T47D (cell line): ENCODE measurements around the gene MAP3K7.

Experiments
- DNase-seq, 2 experiments: peaks; one replicate each; pipeline versions ENCODE4 v3.0.0 to v3.0.0-alpha.2; 2011 to 2012; ENCODE audit warnings: low read depth in 1 of 2, low spot score in 1 of 2
- JUND ChIP-seq: IDR thresholded peaks from 2 replicates; pipeline ENCODE4 v1.6.1; 2012; ENCODE audit warnings: low read depth
- in situ Hi-C: cut with HindIII; loops from 2 replicates; pipeline ENCODE4 v1.10.0; 2016; ENCODE audit warnings: low sequenced_read_pairs, low pct_unique_long_range_greater_than_20kb

MAP3K7 gene

DNA sequence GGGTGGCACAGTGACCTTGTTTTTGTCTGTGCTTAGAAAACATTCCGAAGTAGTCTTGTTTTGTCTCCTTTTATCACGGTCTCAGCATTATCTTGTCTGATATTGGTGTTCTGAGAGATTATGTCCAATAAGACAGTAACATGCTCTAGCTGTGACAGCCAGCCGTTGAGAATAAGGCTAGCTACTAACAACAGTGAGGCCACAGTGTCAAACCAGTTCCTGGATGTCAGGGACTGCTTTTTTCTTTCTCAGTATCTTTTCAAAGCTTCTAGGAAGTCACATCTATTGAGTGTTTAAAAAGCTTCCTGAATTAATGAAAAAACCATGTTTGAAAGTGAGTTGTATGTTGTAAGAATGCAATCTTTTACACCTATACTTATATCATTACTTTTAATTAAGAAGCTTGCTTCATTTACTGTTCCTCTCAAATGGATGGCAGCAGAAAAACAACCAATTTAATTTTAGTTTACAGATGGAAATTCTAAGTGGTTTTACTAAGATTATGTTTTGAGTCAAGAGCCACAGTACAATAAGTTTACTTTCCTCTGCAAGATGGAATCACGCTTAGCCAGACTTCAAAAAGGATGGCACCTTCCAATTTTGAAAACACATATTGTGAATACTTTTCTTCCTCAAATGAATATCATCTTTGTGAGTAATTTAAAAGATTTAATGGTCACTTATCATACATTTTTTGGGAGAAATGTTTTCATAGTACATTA, 53.1 kb downstream of the MAP3K7 start:
- in situ Hi-C loops: no loop called here
- DNase-seq: no peak
- no peak for TF ChIP-seq JUND

DNA sequence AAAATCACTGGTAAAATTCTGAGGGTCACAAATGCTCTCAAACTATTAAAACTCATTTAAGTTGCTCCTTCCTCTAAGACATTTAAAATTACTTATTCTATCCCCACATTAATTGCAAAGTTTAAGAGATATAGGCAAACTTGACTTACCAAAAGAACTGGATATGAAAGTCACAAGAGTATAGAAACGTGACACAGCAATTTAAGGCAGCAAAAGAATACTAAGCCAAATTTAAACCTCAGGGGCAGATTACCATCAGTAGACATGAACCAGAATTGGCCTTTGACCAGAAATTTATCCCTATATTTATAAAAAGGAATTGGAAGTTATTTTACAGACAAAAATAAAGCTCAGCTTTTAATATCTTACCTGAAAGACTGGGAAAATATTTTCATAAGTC, 56.0 kb downstream of the MAP3K7 start:
- no peak for DNase-seq
- TF ChIP-seq JUND: no peak
- in situ Hi-C loops: no loop called here

DNA sequence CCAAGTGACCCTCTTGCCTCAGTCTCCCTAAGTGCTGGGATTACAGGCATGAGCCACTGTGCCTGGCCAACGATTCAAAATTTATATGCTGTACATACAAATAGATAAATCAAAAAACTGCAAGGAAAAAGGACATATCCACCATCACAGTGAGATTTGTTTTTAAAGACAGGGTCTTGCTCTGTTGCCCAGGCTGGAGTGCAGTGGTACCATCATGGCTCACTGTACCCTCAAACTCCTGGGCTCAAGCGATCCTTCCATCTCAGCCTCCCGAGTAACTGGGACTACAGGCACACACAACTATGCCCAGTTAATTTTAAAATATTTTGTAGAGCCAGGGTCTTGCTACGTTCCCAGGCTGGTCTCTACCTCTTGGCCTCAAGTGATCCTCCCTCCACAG, 61.5 kb downstream of the MAP3K7 start:
- in situ Hi-C loops: no loop called here
- DNase-seq: no peak
- TF ChIP-seq JUND: no peak

DNA sequence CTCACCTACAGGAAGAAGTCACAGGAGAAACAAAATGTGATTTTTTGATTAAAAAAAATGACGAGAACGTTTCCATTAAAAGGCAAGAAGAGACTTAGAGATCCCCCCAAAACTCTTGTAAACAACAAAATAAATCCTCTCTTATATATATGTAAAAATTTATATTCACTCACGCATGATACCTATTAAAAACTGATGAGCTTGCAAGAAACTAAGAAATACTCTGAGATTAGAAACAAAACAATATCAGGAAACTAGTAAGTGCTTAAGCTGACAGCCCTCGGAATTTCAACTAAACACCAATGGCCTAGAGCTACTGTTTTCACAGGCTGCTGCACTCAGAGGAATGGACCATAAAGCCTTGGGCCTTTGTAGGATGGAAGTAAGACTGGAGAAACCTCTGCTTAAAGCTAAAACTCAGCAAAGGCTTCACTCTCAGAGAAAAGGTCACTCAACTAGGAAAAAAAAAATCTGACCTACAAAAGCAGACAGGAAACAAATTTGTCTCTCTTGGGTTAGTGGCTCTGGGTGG, 63.0 kb downstream of the MAP3K7 start:
- TF ChIP-seq JUND: no peak
- in situ Hi-C loops: no loop called here
- no peak for DNase-seq

DNA sequence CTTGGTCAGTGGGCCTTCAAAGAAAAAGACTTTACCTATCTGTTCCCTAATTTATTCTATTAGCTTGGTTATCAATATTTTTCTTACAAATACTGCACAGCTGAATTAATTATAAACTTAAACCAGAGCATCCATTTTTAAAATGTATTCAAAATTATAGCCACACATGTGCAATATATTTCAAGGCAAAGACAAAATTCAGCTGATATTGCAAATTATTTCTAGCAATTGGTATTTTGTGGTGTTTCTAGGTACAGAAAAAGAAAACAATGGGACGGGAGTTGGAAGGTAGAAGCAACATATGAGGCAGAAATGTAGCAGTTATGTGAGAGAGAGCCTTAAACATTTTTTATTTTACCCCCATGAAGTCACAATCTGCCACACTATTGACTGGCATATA, 64.9 kb downstream of the MAP3K7 start:
- in situ Hi-C loops: no loop called here
- no peak for DNase-seq
- TF ChIP-seq JUND: no peak

DNA sequence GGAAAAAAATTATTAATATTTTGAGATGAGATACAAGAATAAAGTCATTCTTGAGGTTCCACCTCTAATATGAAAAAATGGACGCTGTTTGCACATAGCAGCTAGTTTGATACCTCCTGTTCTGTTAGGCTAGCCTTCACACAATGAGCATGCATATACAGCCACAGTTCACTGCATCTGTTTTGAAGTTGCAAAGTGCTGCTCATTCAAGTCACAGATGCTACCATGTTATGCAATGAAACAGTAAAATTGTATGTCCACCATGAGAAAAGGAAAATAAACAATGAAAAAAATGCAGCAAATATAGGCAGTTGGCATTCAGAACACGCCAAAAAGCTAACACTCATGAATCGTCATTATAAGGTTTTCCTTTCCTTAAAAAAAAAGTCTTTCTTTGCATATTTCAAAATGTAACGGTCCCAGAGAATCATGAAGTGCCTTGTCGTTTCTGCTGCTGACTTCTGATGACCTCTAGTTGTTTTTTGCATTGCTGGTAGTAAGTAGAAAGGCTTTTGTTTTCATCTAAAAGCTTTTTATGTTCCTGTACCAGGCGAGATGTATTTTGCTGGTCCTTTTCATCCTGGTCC, 70.7 kb downstream of the MAP3K7 start:
- in situ Hi-C loops: no loop called here
- no peak for DNase-seq
- no peak for TF ChIP-seq JUND

DNA sequence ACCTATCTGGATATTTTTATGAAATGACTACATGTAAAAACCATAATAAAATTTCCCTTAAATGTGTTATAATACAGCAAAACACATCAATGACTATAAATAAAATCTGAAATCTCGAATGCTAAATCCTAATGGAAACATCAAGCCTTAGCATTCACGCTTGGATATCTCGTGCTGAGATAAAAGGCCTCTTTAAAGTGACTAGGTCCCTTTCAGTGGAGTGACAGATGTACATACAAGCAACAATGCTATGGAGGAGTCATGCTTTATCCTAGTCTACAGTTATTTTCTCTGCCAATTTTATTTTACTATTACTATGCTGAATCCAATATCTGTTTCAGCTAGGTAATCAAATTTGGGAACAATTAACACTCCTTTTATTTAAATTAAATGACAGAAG, 72.4 kb downstream of the MAP3K7 start:
- no peak for TF ChIP-seq JUND
- DNase-seq: no peak
- in situ Hi-C loops: no loop called here

DNA sequence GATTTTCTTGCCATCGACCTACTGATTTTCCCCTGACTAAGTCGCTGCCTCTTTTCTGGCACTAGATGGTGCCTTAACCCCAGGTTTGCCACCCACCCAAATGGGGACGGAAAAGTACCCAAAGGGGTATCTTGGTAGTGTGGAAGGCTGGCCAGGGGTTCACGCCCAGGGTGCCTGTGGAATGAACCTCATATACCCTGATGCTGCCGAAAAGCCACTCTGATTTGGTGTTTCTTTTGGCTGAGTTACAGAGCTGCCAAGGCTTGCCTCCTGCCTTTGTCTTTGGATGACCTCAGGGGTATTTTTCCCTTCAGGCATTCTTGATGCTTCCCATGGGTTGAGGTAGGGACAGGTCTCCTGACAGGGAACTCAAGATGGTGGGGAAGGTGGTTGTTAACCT, 78.1 kb downstream of the MAP3K7 start:
- DNase-seq: no peak
- TF ChIP-seq JUND: no peak
- in situ Hi-C loops: no loop called here

DNA sequence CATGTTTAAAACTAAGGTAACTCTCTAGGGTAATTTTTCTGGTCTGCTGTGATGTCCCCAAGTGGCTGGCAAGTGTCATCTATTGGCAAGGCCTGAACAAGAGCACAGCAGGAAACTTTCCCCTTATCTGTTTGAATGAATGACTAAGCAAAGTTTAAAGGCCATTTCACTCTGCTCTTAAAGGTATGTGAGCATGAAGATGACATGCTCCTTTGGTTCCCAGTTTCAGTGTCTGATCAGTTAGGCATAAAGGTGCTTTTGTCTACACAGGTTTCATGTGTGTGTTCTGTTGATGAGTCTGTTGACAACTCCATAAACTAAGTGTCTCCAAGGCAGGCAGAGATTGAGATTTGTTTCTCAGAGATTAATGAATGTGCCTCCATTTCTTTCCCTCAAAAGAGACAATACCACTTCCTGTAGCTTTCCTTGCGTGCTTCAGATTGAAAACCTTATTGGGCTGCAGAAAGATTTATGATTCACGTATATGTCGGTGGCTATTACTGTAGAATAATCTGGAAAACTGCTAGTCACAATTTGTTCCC, 83.9 kb downstream of the MAP3K7 start:
- in situ Hi-C loops: no loop called here
- no peak for TF ChIP-seq JUND
- no peak for DNase-seq

DNA sequence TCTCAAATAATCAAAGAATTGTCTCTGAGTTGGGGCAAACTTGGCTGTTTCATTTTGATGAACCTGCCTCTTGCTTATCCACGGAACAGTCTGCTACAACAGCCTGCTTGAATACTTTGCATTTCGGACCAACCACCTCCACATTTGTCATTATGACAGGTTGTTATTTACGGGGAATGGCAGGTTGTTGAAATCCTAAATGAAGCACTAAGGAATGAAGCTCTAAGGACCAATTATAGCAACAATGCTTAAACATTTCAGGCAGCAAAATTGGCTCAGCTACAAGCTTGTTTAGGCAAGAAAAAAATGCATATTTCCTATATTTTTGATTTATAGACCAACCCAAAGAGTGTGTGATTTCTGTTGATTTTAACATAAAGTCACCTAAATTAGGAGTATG, 84.5 kb downstream of the MAP3K7 start:
- in situ Hi-C loops: no loop called here
- TF ChIP-seq JUND: no peak
- no peak for DNase-seq

DNA sequence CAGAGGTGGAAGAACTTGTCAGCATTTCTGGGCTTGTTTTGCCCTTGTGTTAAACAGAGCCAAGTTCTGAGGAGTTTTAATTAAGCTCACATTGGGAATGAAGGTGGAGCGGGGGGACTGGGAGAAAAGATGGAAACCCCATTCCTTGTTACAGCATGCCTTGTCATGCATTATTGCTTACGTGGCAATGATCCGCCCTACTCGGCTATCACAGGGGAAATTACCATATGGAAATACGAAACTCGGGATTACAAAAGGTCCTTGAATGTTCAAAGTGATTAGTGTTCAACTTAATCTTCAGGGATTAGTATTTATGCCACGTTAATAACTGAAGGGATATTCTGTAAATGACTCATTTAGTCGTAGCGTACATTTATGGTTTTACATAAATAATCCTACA, 86.4 kb downstream of the MAP3K7 start:
- no peak for TF ChIP-seq JUND
- in situ Hi-C loops: no loop called here
- no peak for DNase-seq

DNA sequence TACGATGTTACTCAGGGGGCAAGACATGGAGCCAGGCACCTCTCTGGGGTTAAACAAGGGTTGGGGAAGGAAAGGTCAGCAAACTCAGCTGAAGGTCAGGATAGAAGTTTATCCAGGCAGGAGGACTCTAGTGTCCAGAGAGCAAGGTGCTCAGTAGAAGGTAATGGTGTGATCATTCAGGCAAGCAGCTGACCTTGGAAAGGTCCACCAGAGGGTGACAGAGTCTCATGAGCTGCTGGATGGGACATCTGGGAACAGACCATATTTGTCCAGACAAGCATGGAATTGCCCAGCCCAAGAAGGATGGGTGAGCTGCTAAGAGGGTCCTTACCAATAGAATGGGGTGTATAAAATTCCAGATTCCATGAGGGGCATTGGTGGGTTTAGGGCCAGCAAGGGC, 89.5 kb downstream of the MAP3K7 start:
- peak in 1 of 2 experiments; percentile 10 for DNase-seq
- TF ChIP-seq JUND: no peak
- in situ Hi-C loops: no loop called here

DNA sequence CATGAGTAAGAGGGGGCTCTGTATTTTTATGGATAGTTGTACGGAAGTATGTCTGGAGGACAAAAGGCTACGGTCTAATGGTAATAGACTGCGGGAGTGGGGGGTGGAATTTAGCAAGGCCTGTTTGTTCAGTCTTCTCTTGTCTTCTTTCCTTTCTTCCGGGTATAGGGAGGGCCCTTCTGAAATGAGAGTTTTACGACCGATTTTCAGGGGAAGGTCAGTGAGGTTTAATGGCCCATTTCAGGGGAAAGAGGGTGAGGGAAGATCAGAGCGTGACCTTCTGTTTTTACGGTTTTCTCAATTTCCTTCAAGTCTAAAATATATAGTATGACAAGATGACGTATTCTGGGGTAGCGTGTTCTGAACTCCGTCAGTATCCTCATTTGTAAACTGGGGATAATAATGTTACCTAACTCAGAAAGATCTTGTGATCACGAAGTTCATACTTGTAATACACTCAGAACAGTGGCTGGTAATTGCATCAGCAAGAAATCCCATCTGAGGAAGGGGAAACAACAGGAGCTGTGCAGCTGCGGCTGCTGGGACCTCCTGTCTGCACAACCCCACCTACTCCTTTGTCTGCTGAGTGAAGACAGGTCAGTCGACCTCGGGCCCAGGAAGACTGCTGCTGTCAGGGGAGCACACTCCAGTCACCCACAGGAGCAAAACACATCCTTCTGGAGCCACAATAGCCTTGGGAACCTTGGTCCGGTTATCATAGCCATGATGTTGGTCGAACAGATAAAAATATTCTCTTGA, 90.4 kb downstream of the MAP3K7 start:
- in situ Hi-C loops: no loop called here
- no peak for DNase-seq
- no peak for TF ChIP-seq JUND
